GM12878 (cell line): Measurements from ENCODE around the gene GLIPR2. TPM values are rescaled to one million over a fixed set of nuclear protein-coding genes. Genes with fewer than 3 reads are reported as not detected.

Experiments
- ATAC-seq: fragments of 200-7000 bp; cut with Tn5 transposase; 3 replicates; pipeline ENCODE4 v1.9.1; 2020; ENCODE audit warnings: mild to moderate bottlenecking, moderate library complexity
- BruUV-seq: library from RNA; stranded (reverse); fragments of 400-500 nt; replicated peaks from 2 replicates; lab custom pipeline; 2021; lab: Mats Ljungman, UMichigan
- CTCF ChIA-PET: fragments of 300-600 bp; sonication (Branson Sonifier 250); formaldehyde crosslinking; extraction: SDS; loops from one replicate; lab custom pipeline; 2021; ENCODE audit warnings: inconsistent platforms; lab: Yijun Ruan, JAX
- POLR2A ChIA-PET: fragments of 350-600 bp; formaldehyde crosslinking; extraction: SDS; loops from one replicate; lab custom pipeline; 2021; ENCODE audit warnings: inconsistent platforms; lab: Charles Lee
- RAD21 ChIA-PET: fragments of 300-600 bp; sonication (Branson Sonifier 250); formaldehyde crosslinking; loops from one replicate; lab custom pipeline; 2023; ENCODE audit warnings: antibody characterized with exemption; ENCODE audit not compliant: unreplicated experiment; lab: Charles Lee
- SMC1A ChIA-PET: fragments of 300-600 bp; sonication (Branson Sonifier 250); formaldehyde crosslinking; loops from one replicate; lab custom pipeline; 2023; ENCODE audit not compliant: unreplicated experiment, uncharacterized antibody; lab: Charles Lee
- DNase-seq: peaks from one replicate; pipeline ENCODE4 v3.0.0-alpha.2; 2011; ENCODE audit warnings: low read depth, low spot score
- FAIRE-seq: peaks from 3 replicates; lab custom pipeline; 2011; peaks lifted over from hg19 to GRCh38; lab: Jason Lieb, UNC
- H2AFZ ChIP-seq: 2 replicates; pipeline ENCODE4 v1.6.0; 2011; ENCODE audit warnings: low read depth, low read length, control low read depth; ENCODE audit not compliant: control insufficient read depth
- H3K27ac ChIP-seq: 2 replicates; pipeline ENCODE4 v1.5.1; 2011; ENCODE audit warnings: control low read depth; ENCODE audit not compliant: control insufficient read depth, insufficient read depth
- H3K27me3 ChIP-seq, 2 experiments: replicated peaks in 1 of 2; 2 replicates each; pipeline versions ENCODE4 v1.6.0 to v1.6.1; 2011; ENCODE audit warnings: low read length in 1 of 2; ENCODE audit not compliant: control insufficient read depth in 2 of 2, insufficient read depth in 2 of 2
- H3K36me3 ChIP-seq, 2 experiments: 2 replicates each; pipeline ENCODE4 v1.5.1; 2011; ENCODE audit warnings: low read length in 1 of 2; ENCODE audit not compliant: control insufficient read depth in 2 of 2, insufficient read depth in 2 of 2
- H3K4me1 ChIP-seq: 2 replicates; pipeline ENCODE4 v1.6.1; 2011; ENCODE audit warnings: mild to moderate bottlenecking, low read length, moderate library complexity, mixed read lengths; ENCODE audit not compliant: control insufficient read depth, insufficient read depth
- H3K4me2 ChIP-seq: 2 replicates; pipeline ENCODE4 v1.6.0; 2011; ENCODE audit warnings: control low read depth; ENCODE audit not compliant: control insufficient read depth, insufficient read depth
- H3K4me3 ChIP-seq: fragments of 200-600 bp; sonication (generic); 2 replicates; pipeline ENCODE4 v1.5.1; 2016
- H3K79me2 ChIP-seq: 2 replicates; pipeline ENCODE4 v1.6.0; 2011; ENCODE audit warnings: low read length; ENCODE audit not compliant: control insufficient read depth, insufficient read depth
- H3K9ac ChIP-seq: 2 replicates; pipeline ENCODE4 v1.8.0; 2011; ENCODE audit warnings: low read length, control low read depth, mixed read lengths; ENCODE audit not compliant: control insufficient read depth, insufficient read depth
- H3K9me3 ChIP-seq: replicated peaks from 3 replicates; pipeline ENCODE4 v1.5.1; 2011; ENCODE audit warnings: mild to moderate bottlenecking, low read length; ENCODE audit not compliant: control insufficient read depth, insufficient read depth
- H4K20me1 ChIP-seq: 2 replicates; pipeline ENCODE4 v1.6.0; 2011; ENCODE audit not compliant: control insufficient read depth, insufficient read depth
- CEBPB ChIP-seq, 2 experiments: fragments of 150-350 bp in 1 of 2; IDR thresholded peaks; 2 replicates each; pipeline ENCODE4 v1.6.1; 2012 to 2014; ENCODE audit warnings: low read depth in 2 of 2, low read length in 2 of 2, borderline replicate concordance in 1 of 2, inconsistent platforms in 1 of 2
- E4F1 ChIP-seq: fragments of 450-650 bp; IDR thresholded peaks from 2 replicates; pipeline ENCODE4 v1.6.1; 2018; ENCODE audit warnings: borderline replicate concordance, mild to moderate bottlenecking; ENCODE audit not compliant: partially characterized antibody
- JUND ChIP-seq: IDR thresholded peaks from 2 replicates; pipeline ENCODE4 v1.6.1; 2012; ENCODE audit warnings: low read depth, mild to moderate bottlenecking, low read length, improper control_type of control experiment, moderate library complexity
- WGBS: methylation state at CpG from one replicate; pipeline ENCODE4 v1.1.6; 2016; ENCODE audit warnings: low lambda C conversion rate; ENCODE audit not compliant: insufficient replicate concordance, insufficient coverage; ENCODE audit errors: missing lambda C conversion rate; 5-methylcytosine and 5-hydroxymethylcytosine counted together
- in situ Hi-C: fragments of 300-500 bp; cut with MboI; formaldehyde crosslinking; loops from 9 replicates; pipeline ENCODE4 v1.14.3; 2018; ENCODE audit warnings: mixed read lengths
- intact Hi-C: fragments of 100-400 bp; cut with micrococcal nuclease; formaldehyde crosslinking; loops from one replicate; pipeline ENCODE4 v1.14.2; 2022; ENCODE audit not compliant: unreplicated experiment
- polyA plus RNA-seq, 11 experiments: library from polyadenylated mRNA; depleted of rRNA in 4 of 11; unstranded in 6 of 11; stranded (reverse) in 5 of 11; fragments of >200 nt; fragmentation: Nextera tagmentation in 4 of 11; fragmentation: Illumina TruSeq in 1 of 11; extraction: Ambion mirVana in 4 of 11; extraction: Trizol in 1 of 11; gene quantifications; 1 replicate in 1 of 11; 2 replicates in 10 of 11; pipeline versions ENCODE4 v1.2.1 to v1.2.3, GENCODE V29; 2011 to 2016; ENCODE audit warnings: inconsistent platforms in 2 of 11, missing spikeins in 2 of 11, low read depth in 1 of 11
- total RNA-seq, 4 experiments: library from RNA; depleted of rRNA in 3 of 4; stranded (reverse); fragments of >200 nt in 3 of 4; fragmentation: Illumina TruSeq in 1 of 4; extraction: Trizol in 1 of 4; gene quantifications; 2 replicates each; pipeline versions ENCODE4 v1.2.1 to v1.2.3, GENCODE V29; 2013 to 2021

Gene GLIPR2
- total and polyA plus RNA-seq, 10 of the 15 experiments (the other 5 are each of a cell fraction or from before 2014, with no cell fraction given): 0.41 to 3.5 (median 2.2) TPM

GRCh38 chr9:36207546-36208012 is 71.0 kb downstream of the GLIPR2 start (continued):
- TF ChIP-seq CEBPB (IDR thresholded peaks at IDR 0.05; ENCODE audit: borderline replicate concordance in 1 of 2, low read depth in 2 of 2, low read length in 2 of 2): no peak

- in situ Hi-C loops: no loop called here
- H3K79me2 ChIP-seq: peaks cover 6% of the 10 kb centered on the region
Observed at GRCh38 chr9:36208521-36209253, 72.2 kb downstream of the GLIPR2 start.

More at GRCh38 chr9:36208521-36209253, 72.2 kb downstream of the GLIPR2 start:
- Histone ChIP-seq H4K20me1 (peaks cover 12% of the 10 kb centered on the region; the same call in 1 of the 2 replicates), H3K9me3 (no peaks in the 10 kb centered on the region), H3K27ac (no peak overlapping the region), H3K4me1 (peaks cover 3% of the 10 kb centered on the region; the same call in 1 of the 2 replicates), H2AFZ (no peak overlapping the region), H3K36me3 (peaks cover 27 to 59% of the 10 kb centered on the region in 2 experiments), H3K4me3 (no peak overlapping the region), H3K9ac (no peak overlapping the region), H3K27me3 (no peaks in the 10 kb centered on the region), H3K4me2 (no peak overlapping the region)
- ChIA-PET RAD21 (no interaction called here), SMC1A (interaction anchor here (1.4 kb wide), 1 partner anchor 7 kb away, joined by 3 read pairs; no protein-coding TSS in a partner anchor), POLR2A (no interaction called here), CTCF (interaction anchor here (0.6 to 2.4 kb wide), 2 partner anchors 18 to 64 kb away, joined by 3 to 12 read pairs; partner anchors contain the start of gene CLTA)
- BruUV-seq: no TSS peak
- DNase-seq (no peak), ATAC-seq (no peak), FAIRE-seq (no peak)
- TF ChIP-seq E4F1 (no peak), JUND (no peak)
- intact Hi-C loops: no loop called here
- WGBS: 94% methylated on average over 10 of the region's 10 CpGs
